ENCODE data around the gene NAPA.

GRCh38 chr19:47450478-47450877, 64.4 kb downstream of the NAPA start:
- no peak for TF ChIP-seq POLR2A (IDR thresholded peaks at IDR 0.05)
- no peak for TF ChIP-seq CTCF (IDR thresholded peaks at IDR 0.05 in 8 of 11, conservative IDR thresholded peaks at IDR 0.05 in 3 of 11)
- TF ChIP-seq POLR2AphosphoS5 (IDR thresholded peaks at IDR 0.05): no peak

All from spleen (tissue), 7 donors.